ENCODE measurements around the gene RAB11FIP2.

RAB11FIP2 gene

GRCh38 chr10:117965984-117966383 is 80.8 kb downstream of the RAB11FIP2 start:
- Histone ChIP-seq H3K79me2 (ENCODE audit: insufficient read depth, low read length) (no peaks in the 10 kb centered on the region), H3K4me3 (ENCODE audit: low read depth in 1 of 2, low read length in 2 of 2) (no peak overlapping the region), H3K4me2 (ENCODE audit: insufficient read depth, low read length) (no peak overlapping the region), H3K27me3 (ENCODE audit: insufficient read depth, low read length, poor library complexity) (peaks cover 18% of the 10 kb centered on the region), H4K20me1 (ENCODE audit: insufficient read depth, low read length) (no peaks in the 10 kb centered on the region), H3K36me3 (ENCODE audit: insufficient read depth, low read length) (no peaks in the 10 kb centered on the region), H3K4me1 (ENCODE audit: insufficient read depth, low read length) (no peaks in the 10 kb centered on the region), H3K27ac (ENCODE audit: low read length) (no peak overlapping the region), H3K9me3 (ENCODE audit: insufficient read depth, low read length, severe bottlenecking) (no peaks in the 10 kb centered on the region), H3K9ac (ENCODE audit: low read depth, low read length) (no peak overlapping the region), H2AFZ (ENCODE audit: low read depth, low read length) (no peak overlapping the region)
- DNase-seq (no peak), ATAC-seq (ENCODE audit: insufficient read depth, low read depth) (no peak)
- no peak for TF ChIP-seq EZH2 (IDR thresholded peaks at IDR 0.05; ENCODE audit: borderline replicate concordance, low read depth, low read length, severe bottlenecking)
- TF ChIP-seq CTCF (IDR thresholded peaks at IDR 0.05; ENCODE audit: borderline replicate concordance, extremely low read depth, low read length, poor library complexity, severe bottlenecking) = no peak

GRCh38 chr10:117964536-117964935 is 82.2 kb downstream of the RAB11FIP2 start:
- H3K4me2 ChIP-seq (ENCODE audit: insufficient read depth, low read length) = no peak overlapping the region
- ATAC-seq (ENCODE audit: insufficient read depth, low read depth) = no peak
- H2AFZ ChIP-seq (ENCODE audit: low read depth, low read length) = no peak overlapping the region

GRCh38 chr10:117960345-117960935 is 86.3 kb downstream of the RAB11FIP2 start:
- H3K27me3 ChIP-seq (ENCODE audit: insufficient read depth, low read length, poor library complexity) = peaks cover 24% of the 10 kb centered on the region
- ATAC-seq (ENCODE audit: insufficient read depth, low read depth) (no peak), DNase-seq (no peak)
- no peak overlapping the region for H3K4me3 ChIP-seq (ENCODE audit: low read depth in 1 of 2, low read length in 2 of 2)
- no peaks in the 10 kb centered on the region for H4K20me1 ChIP-seq (ENCODE audit: insufficient read depth, low read length)
- H3K4me2 ChIP-seq (ENCODE audit: insufficient read depth, low read length) = no peak overlapping the region
- H3K36me3 ChIP-seq (ENCODE audit: insufficient read depth, low read length) = no peaks in the 10 kb centered on the region
- no peaks in the 10 kb centered on the region for H3K79me2 ChIP-seq (ENCODE audit: insufficient read depth, low read length)
- TF ChIP-seq EZH2 (IDR thresholded peaks at IDR 0.05; ENCODE audit: borderline replicate concordance, low read depth, low read length, severe bottlenecking) (no peak), CTCF (IDR thresholded peaks at IDR 0.05; ENCODE audit: borderline replicate concordance, extremely low read depth, low read length, poor library complexity, severe bottlenecking) (no peak)
- no peaks in the 10 kb centered on the region for H3K9me3 ChIP-seq (ENCODE audit: insufficient read depth, low read length, severe bottlenecking)
- H3K4me1 ChIP-seq (ENCODE audit: insufficient read depth, low read length) = no peaks in the 10 kb centered on the region
- H2AFZ ChIP-seq (ENCODE audit: low read depth, low read length) = no peak overlapping the region
- H3K9ac ChIP-seq (ENCODE audit: low read depth, low read length) = no peak overlapping the region
- no peak overlapping the region for H3K27ac ChIP-seq (ENCODE audit: low read length)

More at GRCh38 chr10:117964536-117964935, 82.2 kb downstream of the RAB11FIP2 start:
- Histone ChIP-seq H3K27ac (ENCODE audit: low read length) (no peak overlapping the region), H3K4me3 (ENCODE audit: low read depth in 1 of 2, low read length in 2 of 2) (no peak overlapping the region), H4K20me1 (ENCODE audit: insufficient read depth, low read length) (no peaks in the 10 kb centered on the region), H3K27me3 (ENCODE audit: insufficient read depth, low read length, poor library complexity) (peaks cover 27% of the 10 kb centered on the region), H3K36me3 (ENCODE audit: insufficient read depth, low read length) (no peaks in the 10 kb centered on the region), H3K9me3 (ENCODE audit: insufficient read depth, low read length, severe bottlenecking) (no peaks in the 10 kb centered on the region), H3K4me1 (ENCODE audit: insufficient read depth, low read length) (no peaks in the 10 kb centered on the region), H3K79me2 (ENCODE audit: insufficient read depth, low read length) (no peaks in the 10 kb centered on the region), H3K9ac (ENCODE audit: low read depth, low read length) (no peak overlapping the region)
- no peak for DNase-seq
- TF ChIP-seq CTCF (IDR thresholded peaks at IDR 0.05; ENCODE audit: borderline replicate concordance, extremely low read depth, low read length, poor library complexity, severe bottlenecking) (no peak), EZH2 (IDR thresholded peaks at IDR 0.05; ENCODE audit: borderline replicate concordance, low read depth, low read length, severe bottlenecking) (no peak)

Data from DND-41 (cell line).